LNCAP (cell line): ENCODE results near the gene RNLS.

Experiments
- CTCF ChIP-seq: fragments of 450-650 bp; IDR thresholded peaks from 2 replicates; pipeline ENCODE4 v1.5.1; 2017; ENCODE audit warnings: mild to moderate bottlenecking

RNLS gene

GRCh38 chr10:88273567-88273966 is 309.6 kb downstream of the RNLS start:
- no peak for TF ChIP-seq CTCF

- TF ChIP-seq CTCF = no peak
Observed at GRCh38 chr10:88271761-88272543, 311.2 kb downstream of the RNLS start.

GRCh38 chr10:88270871-88271713 is 312.0 kb downstream of the RNLS start:
- no peak for TF ChIP-seq CTCF

GRCh38 chr10:88270061-88270808 is 312.9 kb downstream of the RNLS start:
- no peak for TF ChIP-seq CTCF

- TF ChIP-seq CTCF = no peak
Observed at GRCh38 chr10:88262591-88263234, 320.4 kb downstream of the RNLS start.

GRCh38 chr10:88261152-88261551 is 322.0 kb downstream of the RNLS start:
- no peak for TF ChIP-seq CTCF
